Colonic mucosa (tissue), 4 donors: ENCODE results near the gene CSDE1. TPM values are rescaled to one million over a fixed set of nuclear protein-coding genes. Genes with fewer than 3 reads are reported as not detected.

Source experiments
- DNase-seq: peaks from one replicate; pipeline ENCODE4 v3.0.0-alpha.2; 2020
- H3K27ac ChIP-seq: fragments of 200-600 bp; one replicate; pipeline ENCODE4 v1.8.0; 2021
- H3K27me3 ChIP-seq: fragments of 200-600 bp; one replicate; pipeline ENCODE4 v1.8.0; 2021
- H3K36me3 ChIP-seq: fragments of 200-600 bp; one replicate; pipeline ENCODE4 v1.8.0; 2021
- H3K4me1 ChIP-seq: fragments of 200-600 bp; one replicate; pipeline ENCODE4 v1.8.0; 2021; ENCODE audit warnings: mild to moderate bottlenecking
- H3K4me3 ChIP-seq: fragments of 200-600 bp; one replicate; pipeline ENCODE4 v1.8.0; 2021
- H3K9ac ChIP-seq, 2 donors: one replicate each; pipeline ENCODE4 v1.7.0; 2013; ENCODE audit warnings: control low read depth in 2 of 2, low read depth in 2 of 2, low read length in 2 of 2
- H3K9me3 ChIP-seq: fragments of 200-600 bp; one replicate; pipeline ENCODE4 v1.8.0; 2021
- CTCF ChIP-seq: fragments of 200-600 bp; IDR thresholded peaks from one replicate; pipeline ENCODE4 v1.8.0; 2022; ENCODE audit warnings: antibody characterized with exemption, mild to moderate bottlenecking
- intact Hi-C: fragments of 100-400 bp; cut with DNase I; formaldehyde crosslinking; loops from one replicate; pipeline ENCODE4 v1.14.1; 2022
- total RNA-seq, 2 donors: library from RNA; stranded (reverse); fragmentation: NEBNext Ultra II Directional in 1 of 2; extraction: Animal tissue kit (Norgen Biotek cat#: 25700) in 1 of 2; gene quantifications; one replicate each; pipeline ENCODE4 v1.2.1, GENCODE V29; 2021
- donor health status: healthy.
- donor health status: DM: no; HTN: no; CAD: no.
- donor health status: DM: no; HTN: no; CAD: no.

CSDE1 gene
- total RNA-seq, 2 donors from 2014 or later = 381 to 523 TPM

- Histone ChIP-seq H3K36me3 (peaks cover 21% of the 10 kb centered on the region), H3K27ac (no peak overlapping the region)
- intact Hi-C loops = no loop called here
These were observed 29.2 kb downstream of the CSDE1 start for GRCh38 chr1:114728553-114728952.

GRCh38 chr1:114725230-114725629 lies 32.6 kb downstream of the CSDE1 start:
- DNase-seq = no peak
- Histone ChIP-seq H3K27me3 (no peaks in the 10 kb centered on the region), H3K9me3 (no peaks in the 10 kb centered on the region), H3K4me3 (no peak overlapping the region), H3K9ac (no peak overlapping the region), H3K36me3 (peaks cover 12% of the 10 kb centered on the region), H3K27ac (no peak overlapping the region), H3K4me1 (no peaks in the 10 kb centered on the region)
- no peak for TF ChIP-seq CTCF
- intact Hi-C loops = no loop called here

More at GRCh38 chr1:114728553-114728952, 29.2 kb downstream of the CSDE1 start:
- TF ChIP-seq CTCF = no peak
- no peaks in the 10 kb centered on the region for H3K4me1 ChIP-seq
- no peaks in the 10 kb centered on the region for H3K9me3 ChIP-seq
- no peak overlapping the region for H3K4me3 ChIP-seq
- H3K9ac ChIP-seq = no peak overlapping the region
- DNase-seq = no peak
- H3K27me3 ChIP-seq = no peaks in the 10 kb centered on the region

DNA sequence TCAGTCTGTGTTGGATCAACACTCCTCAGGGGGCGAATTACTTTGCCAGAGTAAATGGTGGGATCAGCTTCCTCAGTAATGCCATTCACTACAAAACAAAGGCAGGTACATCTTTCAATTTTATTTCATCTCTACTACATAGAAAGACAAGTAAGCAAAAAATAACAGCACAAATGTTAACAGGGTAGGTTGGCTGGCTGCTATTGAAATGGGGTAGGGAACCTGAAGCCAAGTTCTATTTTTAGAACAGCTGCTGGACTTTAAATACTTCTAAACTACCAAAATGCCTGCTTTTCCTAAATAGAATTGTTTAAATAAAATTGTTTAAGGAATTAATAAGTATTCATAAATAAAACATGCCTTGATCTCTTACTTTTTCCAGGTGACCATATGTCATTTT lies 33.9 kb downstream of the CSDE1 start:
- no peaks in the 10 kb centered on the region for H3K9me3 ChIP-seq
- DNase-seq = no peak
- H3K4me3 ChIP-seq = no peak overlapping the region
- intact Hi-C loops = no loop called here
- no peak overlapping the region for H3K27ac ChIP-seq
- no peak for TF ChIP-seq CTCF
- peaks cover 18% of the 10 kb centered on the region for H3K36me3 ChIP-seq
- no peaks in the 10 kb centered on the region for H3K4me1 ChIP-seq
- no peak overlapping the region for H3K9ac ChIP-seq
- H3K27me3 ChIP-seq = no peaks in the 10 kb centered on the region

- intact Hi-C loops = no loop called here
- peaks cover 19% of the 10 kb centered on the region for H3K36me3 ChIP-seq
- no peaks in the 10 kb centered on the region for H3K9me3 ChIP-seq
These were observed 34.3 kb downstream of the CSDE1 start for GRCh38 chr1:114723457-114723856.

GRCh38 chr1:114720492-114720891 lies 37.3 kb downstream of the CSDE1 start:
- H3K4me1 ChIP-seq = peaks cover 7% of the 10 kb centered on the region
- no peaks in the 10 kb centered on the region for H3K27me3 ChIP-seq
- no peak overlapping the region for H3K9ac ChIP-seq
- intact Hi-C loops = no loop called here
- DNase-seq = no peak
- peaks cover 8% of the 10 kb centered on the region for H3K36me3 ChIP-seq
- H3K27ac ChIP-seq = no peak overlapping the region
- H3K4me3 ChIP-seq = no peak overlapping the region
- no peaks in the 10 kb centered on the region for H3K9me3 ChIP-seq
- no peak for TF ChIP-seq CTCF

More at GRCh38 chr1:114723457-114723856, 34.3 kb downstream of the CSDE1 start:
- TF ChIP-seq CTCF = no peak
- no peak for DNase-seq
- Histone ChIP-seq H3K4me1 (no peaks in the 10 kb centered on the region), H3K4me3 (no peak overlapping the region), H3K27ac (no peak overlapping the region), H3K9ac (no peak overlapping the region), H3K27me3 (no peaks in the 10 kb centered on the region)
